GM19043 (cell line): Measurements from ENCODE around the gene CSF1R.
"Not testable (repeated sequence)": the region's sequence is repeated elsewhere in the genome, so short reads cannot be mapped to it uniquely, and the experiment has no call there.

Experiments used
- ATAC-seq: cut with Tn5 transposase; IDR thresholded peaks from one replicate; pipeline ENCODE4 v1.9.1; 2021; ENCODE audit warnings: low read depth; ENCODE audit not compliant: unreplicated experiment

Gene CSF1R

GRCh38 chr5:150057996-150058395, 28.4 kb downstream of the CSF1R start:
- no peak for ATAC-seq

- ATAC-seq: no peak
Measured at GRCh38 chr5:150057511-150057910, 28.8 kb downstream of the CSF1R start.

DNA sequence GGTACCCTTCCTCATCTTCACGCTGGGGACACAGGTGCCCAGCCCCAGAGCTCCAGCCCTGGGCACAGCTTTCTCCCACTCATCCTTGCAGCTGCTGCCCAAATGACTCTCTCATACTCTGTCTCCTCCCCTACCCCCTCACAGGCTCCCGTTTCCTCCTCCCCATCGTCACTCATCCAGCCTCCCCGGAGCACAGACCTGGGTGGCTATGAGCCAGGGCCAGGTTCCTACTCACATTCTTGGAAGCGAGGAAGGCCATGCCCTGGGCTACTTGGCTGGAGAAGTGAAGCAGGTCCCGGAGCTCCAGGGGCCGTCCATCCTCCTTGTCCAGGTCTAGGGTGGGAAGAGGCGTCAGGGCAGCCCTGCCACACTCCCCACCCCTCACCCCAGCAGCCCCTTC, 29.3 kb downstream of the CSF1R start:
- no peak for ATAC-seq

DNA sequence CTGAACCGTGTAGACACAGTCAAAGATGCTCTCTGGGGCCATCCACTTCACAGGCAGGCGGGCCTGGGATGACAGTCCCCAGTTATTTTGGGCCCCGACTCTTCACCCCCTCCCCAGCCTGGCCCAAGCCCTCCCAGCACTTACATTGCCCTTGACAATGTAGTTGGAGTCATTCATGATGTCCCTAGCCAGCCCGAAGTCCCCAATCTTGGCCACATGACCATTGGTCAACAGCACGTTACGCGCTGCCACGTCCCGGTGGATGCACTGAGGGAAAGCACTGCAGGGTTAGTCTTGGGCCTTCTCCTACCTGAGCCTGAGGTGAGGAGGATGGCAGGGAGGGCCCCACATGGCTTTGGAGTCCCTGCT, 30.3 kb downstream of the CSF1R start:
- ATAC-seq: no peak

GRCh38 chr5:150055326-150056074, 30.9 kb downstream of the CSF1R start:
- ATAC-seq: no peak

GRCh38 chr5:150054569-150054968, 31.8 kb downstream of the CSF1R start:
- no peak for ATAC-seq

DNA sequence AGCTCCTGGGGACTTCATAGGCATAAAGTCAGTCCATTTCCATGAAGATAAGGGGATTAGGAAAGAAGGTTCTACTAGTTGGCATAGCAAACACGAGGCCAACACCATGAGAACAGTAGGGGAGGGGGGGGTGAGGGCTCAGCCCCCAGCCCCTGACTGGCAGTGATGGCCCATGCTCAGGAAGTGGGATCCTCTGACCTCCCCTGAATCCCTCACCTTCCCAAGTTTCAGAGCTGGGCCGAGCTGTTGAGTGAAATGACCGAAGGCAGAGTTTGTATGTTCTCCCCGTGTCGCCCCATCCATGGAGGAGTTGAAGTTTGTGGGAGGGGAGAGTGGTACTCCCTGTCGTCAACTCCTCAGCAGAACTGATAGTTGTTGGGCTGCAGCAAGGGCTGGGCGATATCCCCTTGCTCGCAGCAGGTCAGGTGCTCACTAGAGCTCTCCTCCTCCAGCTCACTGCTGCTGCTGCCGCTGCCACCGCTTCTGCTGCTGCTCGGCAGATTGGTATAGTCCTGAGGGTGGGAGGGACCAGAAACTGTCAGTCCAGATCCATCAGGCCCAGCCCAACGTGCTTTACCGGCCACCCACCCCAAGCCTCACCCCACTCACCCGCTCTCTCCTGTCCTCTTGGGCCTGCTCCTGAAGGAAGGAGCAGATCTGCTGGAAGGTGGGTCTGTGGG, 32.5 kb downstream of the CSF1R start:
- no peak for ATAC-seq

DNA sequence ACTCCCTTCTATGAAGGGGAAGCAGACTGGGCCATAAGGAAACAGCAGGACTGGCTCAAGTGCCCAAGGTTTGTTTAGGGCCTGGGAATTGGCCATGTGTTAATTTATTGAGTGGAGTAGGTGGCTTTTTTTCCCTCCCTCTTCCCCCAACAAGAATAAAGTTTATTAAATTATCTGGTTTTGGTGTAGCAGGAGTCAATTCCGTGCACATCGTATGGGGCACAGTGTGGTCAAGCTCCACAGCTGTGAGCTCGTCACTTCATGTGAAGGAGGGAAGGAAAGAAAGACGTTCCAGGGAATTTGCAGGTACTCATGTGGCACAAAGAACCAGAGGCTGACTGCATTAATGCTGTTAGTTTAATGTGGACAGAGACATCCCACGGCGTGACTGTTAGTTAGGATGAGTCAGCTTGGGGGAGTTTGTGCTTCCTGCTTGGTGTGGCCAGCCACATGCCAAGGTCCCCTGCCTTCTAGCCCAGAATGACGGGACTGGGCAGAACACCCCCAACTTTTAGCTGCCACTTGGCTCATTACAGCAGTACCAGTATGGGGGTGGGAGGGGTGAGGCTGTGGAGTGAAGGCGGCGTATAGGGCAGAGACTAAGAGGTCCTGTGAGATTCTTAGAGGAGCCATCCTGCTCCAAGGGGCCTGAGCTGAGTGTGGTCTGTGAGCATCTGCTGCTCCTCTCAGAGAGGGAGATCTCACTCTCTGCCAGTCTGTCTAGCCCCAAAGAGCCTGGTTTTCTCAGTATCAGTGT, 33.2 kb downstream of the CSF1R start:
- ATAC-seq: no peak

DNA sequence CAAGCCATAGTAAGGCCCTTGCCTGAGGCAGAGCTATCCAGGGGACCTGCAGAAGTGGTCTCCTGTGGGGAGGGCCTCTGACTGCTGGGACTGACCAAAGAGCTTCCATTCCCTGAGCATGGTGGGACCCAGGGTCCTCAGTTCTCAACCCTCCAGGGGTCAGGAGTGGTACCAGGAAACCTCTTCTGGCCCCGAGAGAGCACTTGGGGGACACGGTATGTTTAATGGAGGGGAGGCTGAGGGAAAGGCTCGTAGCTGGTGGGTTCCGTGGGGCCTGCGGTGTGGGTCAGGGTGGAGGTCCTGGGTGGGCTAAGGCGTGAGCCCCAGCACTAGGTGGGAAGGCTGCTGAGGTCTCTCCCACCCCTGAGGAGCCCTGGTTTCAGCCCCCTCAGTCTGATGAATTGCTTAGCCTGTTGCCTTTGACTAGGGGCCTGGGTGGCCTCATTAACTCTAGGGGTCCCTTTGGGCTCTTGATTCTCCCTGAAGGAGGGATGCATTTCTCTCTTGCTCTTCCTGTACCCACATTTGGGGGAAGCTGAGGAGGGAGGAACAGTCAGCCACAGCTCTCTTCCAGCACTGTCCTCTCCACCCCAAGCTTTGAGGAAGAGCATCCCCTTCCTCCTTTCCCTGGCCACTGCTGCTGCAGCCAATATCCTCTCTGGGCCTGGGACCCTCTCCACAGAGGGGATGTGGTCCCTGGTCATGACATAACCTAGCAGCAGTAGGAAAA, 34.0 kb downstream of the CSF1R start:
- ATAC-seq: no peak

DNA sequence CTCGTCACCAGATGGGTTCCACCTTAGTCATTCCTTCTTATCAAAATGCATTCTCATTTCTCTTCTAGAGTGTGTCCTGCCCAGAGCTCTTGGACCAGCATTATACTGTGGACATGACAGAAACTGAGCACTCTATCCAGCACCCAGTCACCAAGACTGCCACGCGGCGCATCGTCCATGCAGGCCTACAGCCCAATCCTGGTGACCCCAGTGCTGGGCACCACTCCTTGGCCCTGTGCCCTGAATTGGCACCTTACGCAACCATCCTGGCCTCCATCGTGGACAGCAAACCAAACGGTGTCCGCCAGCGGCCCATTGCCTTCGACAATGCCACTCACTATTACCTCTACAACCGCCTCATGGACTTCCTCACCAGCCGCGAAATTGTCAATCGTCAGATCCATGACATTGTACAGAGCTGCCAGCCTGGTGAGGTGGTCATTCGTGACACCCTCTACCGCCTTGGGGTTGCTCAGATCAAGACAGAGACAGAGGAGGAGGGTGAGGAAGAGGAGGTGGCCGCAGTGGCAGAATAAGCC, 34.6 kb downstream of the CSF1R start:
- ATAC-seq: no peak

DNA sequence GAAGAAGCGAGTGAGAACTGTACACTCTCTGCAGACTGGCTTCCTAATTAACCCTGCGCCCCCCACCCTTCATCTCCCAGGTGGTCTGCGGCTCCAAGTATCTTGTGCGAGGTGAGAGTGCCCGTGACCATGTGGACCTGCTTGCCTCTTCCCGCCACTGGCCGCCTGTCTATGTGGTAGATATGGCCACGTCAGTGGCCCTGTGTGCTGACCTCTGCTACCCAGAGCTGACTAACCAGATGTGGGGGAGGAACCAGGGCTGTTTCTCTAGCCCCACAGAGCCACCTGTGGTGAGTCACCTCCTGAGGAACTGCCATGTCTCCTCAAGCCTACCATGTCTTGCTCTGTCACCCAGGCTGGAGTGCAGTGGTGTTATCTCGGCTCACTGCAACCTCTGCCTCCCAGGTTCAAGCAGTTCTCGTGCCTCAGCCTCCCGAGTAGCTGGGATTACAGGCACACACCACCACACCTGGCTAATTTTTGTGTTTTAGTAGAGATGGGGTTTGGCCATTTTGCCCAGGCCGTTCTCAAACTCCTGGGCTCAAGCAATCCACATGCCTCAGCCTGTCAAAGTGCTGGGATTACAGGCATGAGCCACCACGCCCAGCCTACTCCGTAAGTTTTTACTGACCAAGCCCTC, 36.1 kb downstream of the CSF1R start:
- not testable (repeated sequence) for ATAC-seq

DNA sequence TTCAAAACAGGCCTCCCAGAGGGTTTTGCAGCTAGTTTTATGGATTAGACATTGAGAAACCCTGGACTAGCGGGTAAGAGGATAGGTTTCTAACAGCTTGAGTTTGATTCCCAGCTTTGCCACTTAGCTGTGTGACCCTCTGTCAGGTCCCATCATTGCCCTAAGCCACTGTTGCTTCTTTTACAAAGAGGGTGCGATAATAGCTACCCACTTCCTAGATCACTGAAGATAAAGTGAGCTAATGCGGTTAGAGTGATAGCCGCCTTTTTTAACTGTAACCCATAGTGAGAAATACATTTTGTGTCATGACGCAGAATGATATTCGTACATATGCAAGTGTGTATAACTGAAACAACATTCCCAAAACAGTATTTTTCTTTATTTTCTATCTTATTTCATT, 40.3 kb downstream of the CSF1R start:
- ATAC-seq: no peak

GRCh38 chr5:150045549-150045948, 40.8 kb downstream of the CSF1R start:
- ATAC-seq: no peak

DNA sequence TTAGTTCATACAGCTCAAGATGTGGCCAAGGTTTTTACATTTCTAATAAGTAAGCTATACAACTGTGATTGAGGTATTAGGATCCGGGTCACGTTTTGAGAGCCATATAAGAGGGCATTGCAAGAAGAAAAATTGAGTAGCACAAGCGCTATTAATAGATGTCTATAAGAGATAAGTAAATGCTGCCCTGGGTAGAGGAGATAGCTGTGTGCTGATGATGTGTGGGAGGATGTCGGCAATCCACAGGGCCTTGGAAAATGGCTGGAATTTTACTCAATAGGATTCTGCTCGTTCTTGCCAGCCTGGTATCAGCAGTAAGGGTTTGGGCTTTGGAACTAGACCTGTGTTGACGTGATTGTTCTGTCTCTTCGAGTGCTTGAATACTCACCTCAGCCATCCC, 41.6 kb downstream of the CSF1R start:
- ATAC-seq: no peak

GRCh38 chr5:150044329-150044681, 42.0 kb downstream of the CSF1R start:
- ATAC-seq: no peak

DNA sequence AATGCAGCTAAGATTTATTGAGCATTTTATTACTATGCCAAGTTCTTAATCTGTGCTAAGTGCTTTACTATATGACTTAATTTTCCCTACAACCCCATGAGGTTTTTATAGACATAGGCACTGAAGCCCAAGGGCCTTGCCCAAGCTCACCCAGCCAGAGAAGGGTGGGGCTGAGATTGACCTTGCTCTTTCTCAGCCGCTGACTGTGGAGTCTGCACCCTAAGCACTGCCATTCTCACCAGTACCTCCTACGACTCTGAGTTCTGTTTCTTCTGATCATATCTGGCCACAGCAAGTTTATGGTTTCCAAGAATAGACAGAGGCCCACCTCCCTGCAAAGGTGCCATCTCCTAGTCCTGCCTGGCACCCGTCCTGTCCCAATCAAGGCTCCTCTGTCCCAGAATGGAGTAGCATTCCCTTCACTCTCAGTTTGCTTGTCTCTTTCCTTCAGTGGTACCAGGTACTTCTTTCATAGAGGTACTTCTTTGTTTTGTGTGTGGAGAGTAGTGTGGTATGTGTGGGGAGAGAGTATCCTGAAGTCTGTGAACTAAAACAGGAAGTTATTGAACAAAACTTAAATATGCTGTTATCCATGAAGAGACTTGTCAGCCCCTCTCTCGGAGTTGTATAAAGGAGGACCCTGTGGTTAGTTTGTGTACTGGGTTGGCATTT, 42.6 kb downstream of the CSF1R start:
- ATAC-seq: no peak

DNA sequence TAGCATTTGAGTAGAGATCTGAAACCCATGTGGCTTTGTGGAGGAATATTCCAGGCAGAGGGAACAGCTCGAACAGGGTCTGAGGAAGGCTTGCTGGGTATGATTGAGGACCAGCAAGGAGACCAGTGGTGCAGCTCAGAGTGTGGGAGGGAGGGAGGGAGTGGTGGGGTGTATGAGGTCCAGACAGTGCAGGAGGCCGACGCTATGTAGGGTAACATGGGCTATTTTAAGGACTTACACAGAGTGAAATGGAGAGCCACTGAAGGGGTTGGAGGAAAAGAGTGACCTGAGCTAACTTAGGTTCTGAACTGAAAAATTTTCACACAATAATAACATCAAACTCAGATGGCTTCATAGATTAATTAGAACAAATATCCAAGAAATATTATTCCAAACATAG, 43.9 kb downstream of the CSF1R start:
- no peak for ATAC-seq

DNA sequence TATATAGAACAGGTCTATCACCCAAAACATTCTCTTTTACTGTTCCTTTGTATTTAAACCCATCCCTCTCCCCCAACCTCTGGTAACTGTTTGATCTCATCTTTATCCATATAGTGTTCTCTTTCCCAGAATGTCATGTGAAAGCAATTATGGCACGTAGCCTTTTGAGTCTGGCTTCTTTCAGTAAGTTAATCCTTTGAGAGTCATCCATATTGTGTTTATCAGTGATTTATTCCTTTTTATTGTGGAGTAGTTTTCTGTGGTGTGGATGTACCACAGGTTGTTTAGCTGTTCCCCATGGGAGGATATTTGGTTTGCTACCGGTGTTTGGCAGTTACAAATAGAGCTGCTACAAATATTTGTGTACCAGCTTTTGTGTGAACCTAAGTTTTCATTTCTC, 47.8 kb downstream of the CSF1R start:
- ATAC-seq: no peak

DNA sequence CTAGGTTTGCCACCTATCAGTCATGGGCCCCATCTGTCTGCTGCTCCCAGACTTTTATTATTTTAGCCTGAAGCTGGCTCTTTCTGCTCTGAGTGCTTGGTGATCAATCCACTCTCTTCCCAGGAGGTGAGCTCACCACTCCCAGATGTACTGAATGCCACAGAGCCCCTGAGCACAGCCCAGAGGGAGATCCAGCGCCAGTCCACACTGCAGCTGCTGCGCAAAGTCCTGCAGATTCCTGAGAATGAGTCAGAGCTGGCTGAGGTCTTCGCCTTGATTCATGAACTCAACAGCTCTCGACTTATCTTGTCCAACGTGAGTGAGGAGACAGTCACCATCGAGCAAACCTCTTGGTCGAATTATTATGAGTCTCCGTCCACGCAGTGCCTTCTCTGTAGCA, 49.8 kb downstream of the CSF1R start:
- ATAC-seq: no peak
